Measurements from ENCODE around the gene OR2AE1. TPM values are rescaled to one million over a fixed set of nuclear protein-coding genes. Genes with fewer than 3 reads are reported as not detected.
A peak's percentile ranks its signal among the peaks of the same experiment; 100 is the strongest.

Gene OR2AE1
- total and polyA plus RNA-seq, 9 of the 15 experiments (the other 6 are each of a cell fraction or from before 2014, with no cell fraction given) = 0.27 TPM; not detected in 8

- no peak for TF ChIP-seq HINFP (tag; conservative IDR thresholded peaks at IDR 0.05; ENCODE audit: low read depth)
- TF ChIP-seq NR3C1 (CRISPR knock-in tag; IDR thresholded peaks at IDR 0.05) = no peak
- TF ChIP-seq NCOA1 (IDR thresholded peaks at IDR 0.05; ENCODE audit: low read depth) = peak; percentile 90
- TF ChIP-seq, protein P1, sequence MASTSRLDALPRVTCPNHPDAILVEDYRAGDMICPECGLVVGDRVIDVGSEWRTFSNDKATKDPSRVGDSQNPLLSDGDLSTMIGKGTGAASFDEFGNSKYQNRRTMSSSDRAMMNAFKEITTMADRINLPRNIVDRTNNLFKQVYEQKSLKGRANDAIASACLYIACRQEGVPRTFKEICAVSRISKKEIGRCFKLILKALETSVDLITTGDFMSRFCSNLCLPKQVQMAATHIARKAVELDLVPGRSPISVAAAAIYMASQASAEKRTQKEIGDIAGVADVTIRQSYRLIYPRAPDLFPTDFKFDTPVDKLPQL (IDR thresholded peaks at IDR 0.05; ENCODE audit: extremely low read depth, insufficient read length) = no peak
- no peak for TF ChIP-seq PHTF2 (CRISPR knock-in tag; IDR thresholded peaks at IDR 0.05)
- peak; percentile 33; the same call in 1 of the 2 replicates for TF ChIP-seq REST (IDR thresholded peaks at IDR 0.05; ENCODE audit: borderline replicate concordance)
- TF ChIP-seq REST (CRISPR knock-in tag; IDR thresholded peaks at IDR 0.05; ENCODE audit: low read depth) = no peak
- no peak for TF ChIP-seq ZNF668 (CRISPR knock-in tag; IDR thresholded peaks at IDR 0.05)
- TF ChIP-seq NR2C2 (CRISPR knock-in tag; IDR thresholded peaks at IDR 0.05) = no peak
- peak; percentile 51; the same call in 1 of the 2 replicates for TF ChIP-seq NR2C2 (tag; IDR thresholded peaks at IDR 0.05)
- no peak for TF ChIP-seq RHOXF2B (CRISPR knock-in tag; conservative IDR thresholded peaks at IDR 0.05)
- no peak for TF ChIP-seq THAP7 (CRISPR knock-in tag; IDR thresholded peaks at IDR 0.05)
- TF ChIP-seq SMAD1 (IDR thresholded peaks at IDR 0.05; ENCODE audit: low read depth, low read length, partially characterized antibody) = peak; percentile 47
- TF ChIP-seq ZBTB9 (CRISPR knock-in tag; IDR thresholded peaks at IDR 0.05) = 0 out of 2 replicates have a peak, but pooled peaks have one; percentile 9
Measured at GRCh38 chr7:99833289-99833877, 43.5 kb downstream of the OR2AE1 start (continued).

Measured in K562 (cell line).